ENCODE results near the gene CCDC78. TPM values are rescaled to one million over a fixed set of nuclear protein-coding genes. Genes with fewer than 3 reads are reported as not detected.

Gene CCDC78
- total RNA-seq, 1 experiment from 2014 or later: 4.5 TPM

DNA sequence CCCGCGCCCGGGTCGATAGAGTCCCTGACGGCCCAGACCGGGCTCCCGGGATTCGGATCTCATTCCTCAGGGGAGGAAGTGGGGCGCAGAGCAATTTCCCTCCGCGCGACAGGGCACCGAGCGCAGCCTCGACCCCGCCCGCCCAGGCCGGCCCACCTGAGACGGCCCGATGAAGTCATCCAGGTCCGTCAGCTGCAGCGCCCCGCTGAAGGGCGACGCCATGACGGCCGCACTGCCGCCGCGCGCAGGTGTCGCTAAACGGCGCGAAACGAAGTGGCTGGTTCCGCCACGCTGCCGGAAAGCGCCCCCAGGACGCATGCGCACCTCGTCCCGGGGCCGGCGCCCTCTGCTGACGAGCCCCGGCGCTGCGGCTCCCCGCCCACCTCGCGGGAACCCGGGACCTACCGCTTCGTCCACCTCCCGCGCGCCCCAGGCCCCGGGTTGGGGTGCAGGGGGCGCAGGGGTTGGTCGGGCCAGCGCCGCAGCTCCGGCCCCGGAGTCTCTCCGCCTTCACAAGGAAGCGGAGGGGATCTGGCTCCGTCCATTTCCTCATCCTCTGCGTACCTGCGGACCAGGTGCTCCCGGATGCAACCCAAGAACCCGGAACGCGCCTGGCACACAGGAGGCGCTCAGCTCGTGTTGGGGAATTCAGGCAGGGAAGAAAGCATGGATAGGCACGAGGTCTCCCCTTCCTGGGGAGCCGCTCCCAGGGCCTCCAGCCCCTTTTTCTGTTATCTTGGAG is 14.7 kb upstream of the CCDC78 start, which contains the start of gene CIAO3:
TSS of gene CIAO3 (minus strand) at position 234 of the 742 bp plus-strand sequence. CDS start at position 222, 12 bp downstream.
- DNase-seq (ENCODE audit: extremely low read depth, low read depth): peak; percentile 85

DNA sequence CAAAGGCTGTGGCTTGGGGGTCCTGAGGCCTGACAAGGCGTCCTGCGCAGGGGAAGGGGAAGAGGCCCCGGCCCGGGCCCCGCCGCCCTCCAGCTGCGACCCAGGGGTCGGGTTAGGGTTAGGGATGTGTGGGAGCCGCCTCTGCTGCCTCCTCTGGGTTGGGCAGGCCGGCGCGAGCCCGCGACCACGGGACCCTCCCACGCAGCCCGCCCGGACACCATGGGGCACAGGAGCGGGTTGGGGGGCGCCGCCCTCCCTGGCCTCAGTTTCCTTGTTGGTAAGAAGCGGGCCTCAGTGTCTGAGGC is 14.2 kb upstream of the CCDC78 start:
- no peak for DNase-seq (ENCODE audit: extremely low read depth, low read depth)

DNA sequence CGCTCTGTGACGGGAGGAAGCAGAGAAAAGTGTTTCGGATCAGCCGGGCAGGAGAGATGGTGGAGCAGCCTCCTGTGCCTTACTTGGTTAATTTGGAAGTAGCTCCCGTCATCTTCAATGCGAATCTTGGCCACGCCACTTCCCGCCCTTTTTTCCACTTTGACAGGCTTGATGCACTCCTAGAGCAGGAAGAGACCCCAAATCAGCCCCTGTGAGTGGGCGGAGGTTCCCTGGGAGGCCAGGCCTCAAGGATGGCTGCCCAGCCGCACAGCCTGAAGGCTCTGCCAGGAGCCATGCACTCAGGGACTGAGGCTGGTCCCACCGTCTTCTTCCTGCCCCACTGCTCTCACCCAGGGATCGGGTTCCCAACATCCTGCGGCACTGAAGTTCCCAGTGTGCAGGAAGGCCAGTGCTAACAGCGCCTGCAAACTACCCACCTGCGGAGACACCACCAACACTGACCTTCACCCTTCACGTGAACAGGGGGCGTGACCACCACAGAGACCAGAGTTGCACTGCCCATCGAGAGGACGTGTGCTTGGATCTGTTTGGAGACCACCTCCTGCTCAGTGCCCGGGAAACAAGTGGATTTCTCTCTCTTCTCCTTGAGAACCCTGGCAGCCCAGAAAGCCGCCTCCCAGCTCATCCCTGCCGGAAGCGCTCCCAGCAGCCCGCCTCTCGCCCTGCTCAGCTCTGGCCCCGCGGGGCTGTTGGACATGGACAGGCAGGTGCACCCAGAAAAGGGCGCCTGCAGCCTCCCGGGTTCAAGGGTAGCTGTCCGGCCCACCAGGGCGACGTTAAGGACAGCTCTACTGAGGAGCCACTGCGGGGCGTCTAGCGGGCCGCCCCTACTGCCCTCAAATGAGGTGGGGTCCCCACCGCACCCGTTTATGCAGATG is 13.6 kb upstream of the CCDC78 start:
- no peak for DNase-seq (ENCODE audit: extremely low read depth, low read depth)

DNA sequence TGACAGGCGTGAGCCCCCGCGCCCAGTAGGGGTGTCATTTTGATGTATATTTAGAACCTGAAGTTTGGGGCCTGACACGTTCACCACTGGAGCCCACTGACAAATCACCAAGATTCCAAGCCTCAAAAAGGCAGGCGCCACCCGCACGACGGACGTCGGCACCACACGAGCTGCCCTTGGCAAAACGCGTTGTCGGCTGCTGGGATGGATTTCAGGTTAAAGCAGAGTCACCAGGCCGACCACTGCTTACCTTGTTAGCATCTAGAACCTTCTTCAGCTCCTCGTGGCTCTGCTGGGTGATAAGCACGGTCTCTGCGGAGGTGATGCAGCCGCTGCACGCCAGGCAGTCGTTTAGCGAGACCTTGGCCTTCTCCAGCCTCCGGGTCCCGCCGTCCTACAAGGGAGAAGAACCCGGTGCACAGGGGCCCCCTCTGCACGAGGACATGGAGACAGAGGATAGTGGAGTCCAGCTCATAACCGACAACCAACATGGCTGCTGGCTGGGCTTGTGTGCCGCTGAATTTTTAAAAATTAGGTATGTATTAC is 10.8 kb upstream of the CCDC78 start:
- no peak for DNase-seq (ENCODE audit: extremely low read depth, low read depth)

DNA sequence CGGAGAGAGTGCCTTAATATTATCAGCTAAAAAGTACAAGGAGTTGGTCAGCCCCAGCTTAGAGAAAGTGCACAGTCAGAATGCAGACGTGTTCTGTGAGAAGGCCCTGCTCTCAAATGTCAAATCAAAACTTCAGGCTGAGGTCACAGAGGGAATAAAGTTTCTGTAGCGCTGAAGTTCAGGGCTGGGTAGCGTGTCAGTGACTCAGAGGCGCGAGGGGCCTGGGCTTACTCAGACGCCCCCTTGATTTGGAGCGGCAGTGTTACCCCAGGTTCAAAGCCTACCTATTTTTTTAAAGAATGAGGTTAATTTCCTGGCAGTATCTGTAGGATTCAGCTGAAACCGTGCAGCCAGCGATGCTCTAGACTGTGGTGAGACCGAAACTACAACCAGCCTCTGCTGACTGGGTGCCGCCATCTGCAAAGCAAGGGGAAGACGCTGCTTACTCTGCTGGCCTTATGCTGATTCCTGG is 9.8 kb upstream of the CCDC78 start:
- DNase-seq (ENCODE audit: extremely low read depth, low read depth): no peak

DNA sequence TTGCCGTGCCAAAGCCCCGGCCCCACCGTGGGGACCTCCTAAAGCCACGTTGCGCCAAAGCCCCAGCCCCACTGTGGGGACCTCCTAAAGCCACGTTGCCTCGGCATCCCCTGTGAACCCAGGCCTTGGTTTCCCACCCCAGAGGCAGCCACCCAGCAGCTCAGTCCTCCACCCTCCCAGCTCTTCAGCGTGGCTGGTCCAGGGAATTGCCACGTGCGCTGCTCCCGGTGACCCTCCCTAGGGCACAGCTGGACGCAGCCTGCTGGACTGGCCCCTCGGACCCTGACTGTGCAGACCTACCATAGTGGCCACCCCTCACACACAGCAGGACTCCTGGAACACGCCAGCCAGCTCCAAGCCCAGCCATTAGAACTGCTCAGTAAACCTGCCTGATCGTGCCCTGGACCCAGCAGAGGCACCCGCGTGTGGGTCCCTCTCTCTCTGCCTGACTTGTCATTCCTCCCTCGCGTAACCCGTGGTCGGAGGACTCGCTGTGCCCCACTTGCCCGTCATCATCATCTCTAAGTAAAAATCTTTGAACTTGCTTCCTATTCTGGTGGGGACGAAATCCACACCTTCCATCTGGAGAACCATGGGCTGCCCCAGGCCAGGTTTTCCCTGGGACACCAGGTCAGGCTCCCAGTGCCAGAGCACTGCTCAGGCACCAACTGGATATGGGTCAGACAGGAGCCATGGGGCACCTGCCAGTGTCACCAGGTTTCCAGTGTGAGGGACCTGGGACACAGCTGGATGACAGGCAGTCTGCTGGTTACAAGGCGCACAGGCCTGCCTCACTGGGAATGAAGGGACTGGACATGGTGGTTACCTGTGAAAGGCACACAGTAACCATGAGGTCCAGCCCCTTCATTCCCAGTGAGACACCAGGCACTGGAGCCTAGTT is 9.0 kb upstream of the CCDC78 start:
- DNase-seq (ENCODE audit: extremely low read depth, low read depth): no peak

DNA sequence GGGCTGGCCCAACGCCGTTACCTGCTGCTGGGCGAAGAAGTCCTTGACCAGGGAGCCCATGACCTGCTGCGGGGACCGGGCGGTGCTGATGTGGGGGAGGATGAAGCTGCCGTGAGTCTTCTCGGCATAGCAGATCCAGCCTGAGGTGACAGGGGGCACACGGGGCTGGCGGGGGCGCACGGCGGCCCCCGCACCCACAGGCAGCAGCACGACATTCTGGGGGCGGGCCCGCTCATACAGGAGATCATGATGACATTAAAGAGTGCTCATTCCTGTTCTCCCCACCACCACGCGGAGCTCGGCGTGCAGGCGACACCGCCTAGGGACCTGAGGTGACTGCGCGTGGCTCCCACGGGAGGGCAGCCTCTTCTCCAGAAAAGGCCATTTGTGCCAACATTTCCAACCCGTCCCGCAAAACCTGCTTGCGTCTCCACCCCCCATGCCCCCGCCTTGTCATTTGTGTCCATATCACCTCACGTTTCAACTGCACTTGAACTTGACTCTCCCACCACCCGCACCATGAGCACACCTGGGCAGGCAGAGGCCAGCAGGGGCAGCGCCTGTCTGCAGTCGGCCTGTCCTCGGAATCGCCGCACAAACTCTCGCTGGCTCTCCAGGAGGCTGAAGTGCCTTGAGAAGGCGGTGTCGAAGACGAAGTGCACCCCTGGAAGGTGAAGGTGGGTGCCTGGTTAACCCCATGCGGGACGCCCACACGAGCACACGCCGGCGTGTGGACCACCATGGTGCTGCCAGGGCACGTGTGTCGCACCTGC is 8.2 kb upstream of the CCDC78 start:
- DNase-seq (ENCODE audit: extremely low read depth, low read depth): no peak

DNA sequence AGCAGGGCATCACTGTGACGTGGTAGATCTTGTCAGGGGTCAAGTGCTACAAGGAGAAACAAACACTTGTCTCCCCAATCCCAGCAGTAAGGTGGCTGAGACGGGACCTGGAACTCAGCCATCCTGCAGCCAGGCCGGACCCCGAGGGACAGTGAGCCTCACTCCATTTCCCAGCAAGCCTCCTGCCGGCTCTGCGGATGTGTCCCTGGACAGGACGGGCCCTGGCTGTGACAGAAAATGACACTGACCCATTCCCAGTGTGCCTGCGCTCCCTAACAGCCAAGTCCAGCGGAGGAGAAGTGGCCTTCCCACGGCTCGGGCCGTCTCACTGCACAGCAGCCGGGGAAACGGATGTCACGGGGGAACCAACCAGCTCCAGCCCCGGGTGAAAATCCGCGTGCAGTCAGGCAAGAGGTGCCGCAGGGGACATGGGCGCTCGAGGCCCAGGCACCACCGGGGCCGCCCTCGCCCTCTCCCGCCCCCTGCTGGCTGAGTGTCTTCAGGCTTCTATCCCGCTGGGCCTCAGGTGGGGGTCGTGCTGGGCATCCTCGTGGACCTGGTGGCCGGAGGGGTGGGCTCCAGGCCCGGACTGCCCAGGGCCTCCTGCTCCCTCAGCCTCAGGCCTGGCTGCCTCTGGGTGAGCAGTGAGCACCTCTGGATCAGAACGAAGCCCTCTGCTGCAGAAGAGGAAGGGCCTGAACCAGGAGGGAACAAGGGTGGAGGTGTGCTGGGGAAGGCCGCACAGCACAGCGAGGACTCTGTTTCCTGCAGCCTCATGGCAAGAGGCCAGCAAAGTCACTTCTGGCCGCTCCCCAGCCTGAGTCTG is 7.4 kb upstream of the CCDC78 start:
- DNase-seq (ENCODE audit: extremely low read depth, low read depth): no peak

DNA sequence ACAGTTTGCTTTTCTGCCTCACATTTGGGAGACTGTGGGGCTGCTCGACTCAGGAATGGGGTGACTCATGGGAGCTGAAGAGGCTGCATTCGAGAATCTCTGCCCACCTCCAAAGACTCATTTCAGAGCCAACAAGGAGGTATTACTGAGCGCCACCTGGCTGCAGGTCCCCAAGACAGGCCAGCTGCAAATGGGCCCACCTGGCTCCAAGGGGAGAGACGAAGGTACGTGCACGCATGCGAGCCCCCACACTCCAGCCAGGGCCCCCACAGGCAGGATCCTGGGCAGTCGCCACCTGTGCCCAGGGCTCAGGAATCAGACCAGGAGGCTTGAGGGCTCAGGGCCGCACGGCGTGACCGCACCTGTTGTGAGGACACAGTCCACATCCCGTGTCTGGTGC is 6.7 kb upstream of the CCDC78 start:
- no peak for DNase-seq (ENCODE audit: extremely low read depth, low read depth)

DNA sequence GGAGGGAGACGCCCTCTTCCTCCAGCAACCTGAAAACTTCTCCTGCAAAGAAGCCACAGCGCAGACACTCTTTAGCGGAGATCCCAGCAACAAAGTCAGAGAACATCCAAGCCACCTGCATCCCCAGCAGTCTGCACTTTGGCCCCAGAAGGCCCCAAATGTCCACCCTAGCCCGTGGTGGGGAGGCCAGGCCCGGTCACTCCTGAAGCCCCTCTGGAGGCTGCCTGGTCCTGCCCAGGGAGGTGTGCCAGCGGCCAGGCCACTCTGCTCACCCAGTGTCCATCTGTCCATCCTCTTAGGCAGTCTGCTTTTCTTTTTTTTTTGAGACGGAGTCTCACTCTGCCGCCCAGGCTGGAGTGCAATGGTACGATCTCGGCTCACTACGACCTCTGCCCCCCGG is 6.1 kb upstream of the CCDC78 start:
- no peak for DNase-seq (ENCODE audit: extremely low read depth, low read depth)

DNA sequence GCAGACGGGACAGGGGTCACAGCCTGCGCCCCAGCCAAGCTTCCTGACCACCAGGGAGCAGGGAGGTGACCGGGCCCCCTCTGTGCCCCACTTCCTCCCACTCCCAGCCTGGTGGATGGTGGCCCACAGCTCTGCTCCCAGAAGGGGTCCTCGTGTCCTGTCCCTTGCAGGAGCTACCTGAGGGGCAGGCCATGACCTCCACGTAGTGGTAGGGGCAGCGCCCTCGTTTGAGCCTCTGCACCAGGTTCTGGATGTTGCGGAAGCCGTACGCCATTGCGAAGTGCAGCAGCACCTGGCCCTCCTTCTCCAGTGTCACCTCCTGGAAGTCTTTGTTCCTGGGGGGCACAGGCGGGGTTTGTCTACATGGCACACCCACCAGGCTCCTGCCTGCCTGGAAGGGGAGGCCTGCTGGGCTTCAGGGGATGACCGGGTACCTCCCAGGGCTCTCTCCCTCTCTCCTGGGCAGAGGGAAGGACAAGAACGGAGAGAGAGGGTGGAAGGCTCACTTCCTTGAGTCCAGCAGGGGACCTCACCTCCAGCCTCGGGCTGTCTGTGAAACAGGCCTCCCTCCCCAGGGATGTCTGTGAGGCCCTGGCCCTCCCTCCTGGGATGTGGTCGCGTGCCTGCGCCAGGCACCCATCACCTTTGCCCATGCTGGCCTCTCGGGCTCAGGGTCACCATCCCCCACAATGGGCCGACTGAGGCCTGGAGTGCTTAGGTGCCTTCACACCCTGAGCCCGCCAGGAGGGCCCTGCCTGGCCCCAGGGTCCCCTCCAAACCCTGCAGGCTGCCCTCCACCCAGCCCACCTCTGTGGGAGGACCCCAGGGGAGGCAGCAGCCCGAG is 4.6 kb upstream of the CCDC78 start:
- no peak for DNase-seq (ENCODE audit: extremely low read depth, low read depth)

DNA sequence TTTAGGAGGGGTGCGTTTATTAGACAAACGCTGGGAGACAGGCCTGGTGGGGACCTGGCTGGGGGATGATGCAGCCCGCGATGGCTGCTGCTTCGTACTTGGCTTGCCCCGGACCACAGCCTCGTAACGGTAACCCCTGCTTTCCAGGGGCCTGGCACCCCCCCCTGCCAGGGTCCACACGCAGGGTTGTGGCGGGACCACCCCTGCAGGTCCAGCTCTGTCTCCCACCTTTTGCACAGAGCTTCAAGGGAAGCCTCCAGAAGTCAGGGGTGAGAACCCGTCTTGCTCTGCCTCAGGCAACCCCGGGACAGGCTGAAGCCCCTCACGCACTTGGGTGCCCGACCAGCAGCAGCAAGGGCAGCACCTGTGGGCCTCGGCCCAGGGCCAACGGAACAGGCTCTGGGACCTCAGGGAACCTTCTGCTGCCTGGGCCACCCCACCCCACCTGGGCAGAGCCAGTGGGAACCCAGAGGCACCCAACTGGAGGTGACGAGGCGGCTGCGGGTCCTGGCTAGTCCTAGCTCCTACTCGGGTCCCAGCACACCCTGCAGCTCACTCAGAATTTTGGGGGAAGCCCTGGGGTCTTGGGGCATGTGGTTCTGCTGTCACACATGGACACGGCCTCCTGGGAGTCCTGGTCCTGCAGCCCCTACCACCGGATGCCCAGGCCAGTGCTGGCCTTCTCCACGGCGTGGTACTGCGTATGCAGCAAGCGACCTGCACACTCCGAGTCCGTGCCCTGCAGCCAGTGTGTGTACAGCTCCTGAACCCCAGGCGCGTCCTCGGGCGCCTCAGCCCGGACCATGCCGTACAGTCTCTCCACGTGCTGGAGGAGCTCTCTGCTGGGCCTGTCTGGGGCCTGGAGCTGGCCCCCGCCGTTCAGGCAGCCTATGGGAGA is 3.8 kb upstream of the CCDC78 start:
- no peak for DNase-seq (ENCODE audit: extremely low read depth, low read depth)

DNA sequence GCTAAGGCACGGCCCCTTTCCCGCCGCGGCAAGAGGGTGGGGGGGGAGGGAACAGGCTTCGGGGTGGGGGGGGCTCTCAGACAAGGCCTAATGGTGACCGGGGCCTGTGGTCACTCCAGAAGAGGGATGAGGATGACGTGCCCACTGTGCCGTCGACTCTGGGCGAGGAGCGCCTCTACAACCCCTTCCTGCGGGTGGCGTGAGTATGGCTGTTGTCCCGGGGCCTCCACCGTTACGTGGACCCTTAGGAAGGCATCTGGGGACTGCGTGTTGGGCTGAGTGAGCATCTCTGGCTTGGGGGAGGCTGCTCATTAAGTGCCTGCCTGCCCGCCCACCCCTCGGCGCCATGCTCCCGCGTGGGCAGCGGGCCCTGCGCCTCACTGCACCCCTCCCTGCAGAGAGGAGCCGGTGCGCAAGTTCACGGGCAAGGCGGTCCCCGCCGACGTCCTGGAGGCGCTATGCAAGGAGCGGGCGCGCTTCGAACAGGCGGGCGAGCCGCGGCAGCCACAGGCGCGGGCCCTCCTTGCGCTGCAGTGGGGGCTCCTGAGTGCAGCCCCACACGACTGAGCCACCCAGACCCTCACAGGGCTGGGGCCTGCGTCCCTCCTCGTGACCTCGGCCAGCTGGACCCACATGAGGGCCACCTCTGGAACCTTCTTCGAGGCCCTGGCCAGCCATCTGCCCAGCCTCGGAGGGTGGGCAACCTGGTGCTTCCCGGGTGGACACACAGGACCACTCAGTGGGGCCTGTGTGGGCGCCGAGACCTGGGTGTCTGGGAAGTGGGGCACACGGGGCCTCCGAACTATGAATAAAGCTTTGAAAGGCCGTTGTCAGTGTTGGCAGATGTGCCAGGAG is 2.9 kb upstream of the CCDC78 start:
- DNase-seq (ENCODE audit: extremely low read depth, low read depth): no peak

DNA sequence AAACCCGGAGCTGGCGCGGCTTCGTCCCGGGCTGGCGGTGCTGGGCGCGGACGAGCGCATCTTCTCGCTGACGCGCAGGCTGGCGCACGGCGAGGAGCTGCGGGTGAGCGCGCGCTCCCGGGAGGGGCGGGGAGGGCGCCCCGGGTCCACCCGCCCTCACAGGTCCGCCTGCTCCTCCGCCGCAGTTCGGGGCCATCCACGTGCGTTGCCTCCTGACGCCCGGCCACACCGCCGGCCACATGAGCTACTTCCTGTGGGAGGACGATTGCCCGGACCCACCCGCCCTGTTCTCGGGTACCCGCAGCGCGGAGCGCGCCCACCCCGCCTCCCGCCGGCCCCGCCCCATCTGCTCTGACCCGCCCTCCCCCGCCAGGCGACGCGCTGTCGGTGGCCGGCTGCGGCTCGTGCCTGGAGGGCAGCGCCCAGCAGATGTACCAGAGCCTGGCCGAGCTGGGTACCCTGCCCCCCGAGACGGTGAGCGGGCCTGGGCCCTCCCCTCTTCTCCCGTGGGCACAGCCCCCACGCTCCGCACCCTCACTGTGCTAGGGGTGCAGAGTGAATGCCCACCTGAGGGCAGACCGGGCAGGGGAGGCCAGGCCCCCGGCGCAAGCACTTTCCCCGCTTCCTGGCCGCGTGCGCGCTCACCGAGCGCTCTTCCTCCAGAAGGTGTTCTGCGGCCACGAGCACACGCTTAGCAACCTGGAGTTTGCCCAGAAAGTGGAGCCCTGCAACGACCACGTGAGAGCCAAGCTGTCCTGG is 2.1 kb upstream of the CCDC78 start:
- peak; percentile 82 for DNase-seq (ENCODE audit: extremely low read depth, low read depth)

DNA sequence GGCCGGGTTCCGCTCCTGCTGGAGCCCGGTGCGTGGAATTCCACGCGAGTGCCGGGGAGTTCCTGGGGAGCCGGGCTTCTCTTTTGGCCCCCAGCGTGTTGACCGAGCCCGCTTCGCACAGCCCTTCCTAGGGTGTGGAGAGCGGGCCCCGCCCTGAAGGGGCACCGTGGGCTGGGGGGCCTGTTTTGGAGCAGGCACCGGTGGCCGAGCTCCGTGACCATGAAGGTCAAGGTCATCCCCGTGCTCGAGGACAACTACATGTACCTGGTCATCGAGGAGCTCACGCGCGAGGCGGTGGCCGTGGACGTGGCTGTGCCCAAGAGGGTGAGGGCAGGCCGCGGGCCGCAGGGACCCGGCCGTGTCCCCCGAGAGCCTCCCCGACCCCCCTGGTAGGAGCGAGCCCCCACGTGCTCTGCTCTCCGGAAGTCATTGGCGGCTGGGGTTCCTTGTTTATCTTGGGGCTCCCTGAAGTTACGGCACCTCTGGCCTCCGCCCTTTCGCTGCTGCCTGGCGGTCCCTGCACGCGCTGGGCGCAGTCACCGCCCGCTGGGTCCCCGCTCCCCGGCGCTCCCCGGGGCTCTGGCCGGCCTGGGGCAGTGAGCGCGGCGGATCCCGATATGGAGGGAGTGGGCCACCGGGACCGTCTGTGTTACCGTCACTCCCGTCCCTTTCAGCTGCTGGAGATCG is 1.2 kb upstream of the CCDC78 start:
- DNase-seq (ENCODE audit: extremely low read depth, low read depth): no peak

Data from NCI-H460 (cell line).